ENCODE results near the gene MRPS17. TPM values are rescaled to one million over a fixed set of nuclear protein-coding genes. Genes with fewer than 3 reads are reported as not detected.

The MRPS17 gene
- polyA plus RNA-seq, 1 donor (not counting 4 experiments of a cell fraction or from before 2014, with no cell fraction given), result 40.8 TPM

- Histone ChIP-seq H3K79me2 (ENCODE audit: control insufficient read depth, insufficient read depth, low read length) (peaks cover 2% of the 10 kb centered on the region), H3K9ac (ENCODE audit: control insufficient read depth, extremely low read depth, insufficient read depth, low read length) (no peak overlapping the region), H3K4me2 (ENCODE audit: control insufficient read depth, extremely low read depth, insufficient read depth, low read depth, low read length) (peak overlapping the region; percentile 27), H2AFZ (ENCODE audit: control insufficient read depth, low read length) (peak overlapping the region; percentile 43), H3K9me3 (ENCODE audit: control insufficient read depth, low read depth, low read length) (no peaks in the 10 kb centered on the region), H3K9me1 (ENCODE audit: control insufficient read depth, extremely low read depth, insufficient read depth, low read length) (no peaks in the 10 kb centered on the region), H3K4me1 (ENCODE audit: control insufficient read depth, extremely low read depth, insufficient read depth, low read length) (peaks cover 22% of the 10 kb centered on the region), H4K20me1 (ENCODE audit: control insufficient read depth, extremely low read depth, insufficient read depth, low read length) (no peaks in the 10 kb centered on the region), H3K27me3 (ENCODE audit: control insufficient read depth, extremely low read depth, insufficient read depth, low read length) (no peaks in the 10 kb centered on the region), H3K27ac (ENCODE audit: control insufficient read depth, insufficient read depth, low read length) (no peak overlapping the region), H3K4me3 (ENCODE audit: control insufficient read depth in 2 of 3, extremely low read depth in 1 of 3, insufficient read depth in 2 of 3, low read depth in 1 of 3, low read length in 3 of 3) (no peak overlapping the region), H3K36me3 (ENCODE audit: control insufficient read depth in 2 of 2, extremely low read depth in 1 of 2, insufficient read depth in 2 of 2, low read length in 2 of 2) (peaks cover 0 to 2% of the 10 kb centered on the region in 2 experiments)
- DNase-seq (ENCODE audit: low read depth, low spot score), result no peak
- dilution Hi-C loops (cut with MboI; ENCODE audit: extremely low pct_ligation_motif_present, low sequenced_read_pairs), result no loop called here
- TF ChIP-seq CTCF (optimal IDR thresholded peaks at IDR 0.05 in 1 of 3, IDR thresholded peaks at IDR 0.05 in 1 of 3, conservative IDR thresholded peaks at IDR 0.05 in 1 of 3; ENCODE audit: extremely low read depth in 1 of 3, insufficient read depth in 2 of 3, low read length in 3 of 3) (no peak), EZH2 (IDR thresholded peaks at IDR 0.05; ENCODE audit: low read length) (no peak)
- FAIRE-seq, result no peak
Observed at GRCh38 chr7:55962014-55962413, 10.3 kb downstream of the MRPS17 start.

- dilution Hi-C loops (cut with MboI; ENCODE audit: extremely low pct_ligation_motif_present, low sequenced_read_pairs), result no loop called here
- TF ChIP-seq EZH2 (IDR thresholded peaks at IDR 0.05; ENCODE audit: low read length), result no peak
- no peak for TF ChIP-seq CTCF (optimal IDR thresholded peaks at IDR 0.05 in 1 of 3, IDR thresholded peaks at IDR 0.05 in 1 of 3, conservative IDR thresholded peaks at IDR 0.05 in 1 of 3; ENCODE audit: extremely low read depth in 1 of 3, insufficient read depth in 2 of 3, low read length in 3 of 3)
- H2AFZ ChIP-seq (ENCODE audit: control insufficient read depth, low read length), result peak overlapping the region; percentile 65
Observed at GRCh38 chr7:55963584-55964168, 12.0 kb downstream of the MRPS17 start.

More at GRCh38 chr7:55963584-55964168, 12.0 kb downstream of the MRPS17 start:
- DNase-seq (ENCODE audit: low read depth, low spot score) (no peak), FAIRE-seq (no peak)
- H3K36me3 ChIP-seq (ENCODE audit: control insufficient read depth in 2 of 2, extremely low read depth in 1 of 2, insufficient read depth in 2 of 2, low read length in 2 of 2), result peaks cover 0 to 2% of the 10 kb centered on the region in 2 experiments
- peaks cover 22% of the 10 kb centered on the region for H3K4me1 ChIP-seq (ENCODE audit: control insufficient read depth, extremely low read depth, insufficient read depth, low read length)
- no peak overlapping the region for H3K27ac ChIP-seq (ENCODE audit: control insufficient read depth, insufficient read depth, low read length)
- no peaks in the 10 kb centered on the region for H4K20me1 ChIP-seq (ENCODE audit: control insufficient read depth, extremely low read depth, insufficient read depth, low read length)
- H3K27me3 ChIP-seq (ENCODE audit: control insufficient read depth, extremely low read depth, insufficient read depth, low read length), result no peaks in the 10 kb centered on the region
- peak overlapping the region; percentile 40 to 50 (median 48) for H3K4me3 ChIP-seq (ENCODE audit: control insufficient read depth in 2 of 3, extremely low read depth in 1 of 3, insufficient read depth in 2 of 3, low read depth in 1 of 3, low read length in 3 of 3)
- H3K9ac ChIP-seq (ENCODE audit: control insufficient read depth, extremely low read depth, insufficient read depth, low read length), result peak overlapping the region; percentile 82
- H3K4me2 ChIP-seq (ENCODE audit: control insufficient read depth, extremely low read depth, insufficient read depth, low read depth, low read length), result peak overlapping the region; percentile 78
- peaks cover 4% of the 10 kb centered on the region for H3K79me2 ChIP-seq (ENCODE audit: control insufficient read depth, insufficient read depth, low read length)
- no peaks in the 10 kb centered on the region for H3K9me1 ChIP-seq (ENCODE audit: control insufficient read depth, extremely low read depth, insufficient read depth, low read length)
- H3K9me3 ChIP-seq (ENCODE audit: control insufficient read depth, low read depth, low read length), result no peaks in the 10 kb centered on the region
